ENCODE results near the gene LOX. TPM values are rescaled to one million over a fixed set of nuclear protein-coding genes. Genes with fewer than 3 reads are reported as not detected.

The LOX gene
- total RNA-seq, 4 donors from 2014 or later, result 6.6 to 15.2 (median 12.2) TPM

GRCh38 chr5:122081541-122081940 is 3.5 kb upstream of the LOX start:
- TF ChIP-seq POLR2AphosphoS5 (IDR thresholded peaks at IDR 0.05) (no peak), EP300 (IDR thresholded peaks at IDR 0.05) (no peak), CTCF (IDR thresholded peaks at IDR 0.05) (no peak), POLR2A (IDR thresholded peaks at IDR 0.05; ENCODE audit: low read depth) (no peak)
- Histone ChIP-seq H3K36me3 (no peaks in the 10 kb centered on the region), H3K9me3 (no peaks in the 10 kb centered on the region), H3K27ac (replicated peaks in 1 of 4) (no peak overlapping the region), H3K4me3 (no peak overlapping the region), H3K27me3 (no peaks in the 10 kb centered on the region), H3K4me1 (peaks cover 14 to 28% (median 23%) of the 10 kb centered on the region in 4 donors)
- intact Hi-C loops (cut with DNase I), result no loop called here
- DNase-seq (ENCODE audit: extremely low spot score), result no peak
- 90% methylated on average over 2 of the region's 2 CpGs for WGBS

GRCh38 chr5:122077366-122078115 is 518 bp downstream of the LOX start:
- Histone ChIP-seq H3K4me3 (peak overlapping the region; percentile 64 to 77 (median 66)), H3K27me3 (no peaks in the 10 kb centered on the region), H3K27ac (replicated peaks in 1 of 4) (peak overlapping the region; percentile 64 to 87 (median 72)), H3K4me1 (peaks cover 14 to 33% (median 27%) of the 10 kb centered on the region in 4 donors), H3K36me3 (no peaks in the 10 kb centered on the region), H3K9me3 (no peaks in the 10 kb centered on the region)
- WGBS, result 2% methylated on average over 28 of the region's 78 CpGs
- TF ChIP-seq POLR2A (IDR thresholded peaks at IDR 0.05; ENCODE audit: low read depth), result no peak
- TF ChIP-seq EP300 (IDR thresholded peaks at IDR 0.05), result no peak
- no peak for TF ChIP-seq POLR2AphosphoS5 (IDR thresholded peaks at IDR 0.05)
- TF ChIP-seq CTCF (IDR thresholded peaks at IDR 0.05), result no peak
- DNase-seq (ENCODE audit: extremely low spot score), result no peak
- intact Hi-C loops (cut with DNase I), result loop anchor here (5.0 kb wide), 1 partner anchor 115 kb away; the partner anchor contains the start of gene SRFBP1

GRCh38 chr5:122076669-122077365 is 1.2 kb downstream of the LOX start:
- TF ChIP-seq EP300 (IDR thresholded peaks at IDR 0.05) (no peak), POLR2AphosphoS5 (IDR thresholded peaks at IDR 0.05) (peak; percentile 14 to 22), POLR2A (IDR thresholded peaks at IDR 0.05; ENCODE audit: low read depth) (no peak), CTCF (IDR thresholded peaks at IDR 0.05) (peak; percentile 63 to 79 (median 78))
- Histone ChIP-seq H3K27me3 (no peaks in the 10 kb centered on the region), H3K4me3 (peak overlapping the region; percentile 64 to 77 (median 66)), H3K4me1 (peaks cover 14 to 33% (median 27%) of the 10 kb centered on the region in 4 donors), H3K27ac (replicated peaks in 1 of 4) (peak overlapping the region; percentile 64 to 87 (median 72)), H3K36me3 (no peaks in the 10 kb centered on the region), H3K9me3 (no peaks in the 10 kb centered on the region)
- WGBS, result 1% methylated on average over 23 of the region's 43 CpGs
- intact Hi-C loops (cut with DNase I), result loop anchor here (5.0 kb wide), 1 partner anchor 115 kb away; the partner anchor contains the start of gene SRFBP1
- DNase-seq (ENCODE audit: extremely low spot score), result peak; percentile 93

- intact Hi-C loops (cut with DNase I), result loop anchor here (5.0 kb wide), 1 partner anchor 114 kb away; the partner anchor contains the start of gene SRFBP1
- Histone ChIP-seq H3K36me3 (no peaks in the 10 kb centered on the region), H3K4me1 (peaks cover 14 to 33% (median 27%) of the 10 kb centered on the region in 4 donors), H3K27me3 (no peaks in the 10 kb centered on the region), H3K4me3 (peak overlapping the region in 3 of 4 donors; percentile 64 to 77 (median 67)), H3K9me3 (no peaks in the 10 kb centered on the region), H3K27ac (replicated peaks in 1 of 4) (peak overlapping the region in 1 of 4 donors; percentile 76)
- WGBS, result 40% methylated on average over 2 of the region's 2 CpGs
- DNase-seq (ENCODE audit: extremely low spot score), result no peak
- no peak for TF ChIP-seq POLR2AphosphoS5 (IDR thresholded peaks at IDR 0.05)
- no peak for TF ChIP-seq EP300 (IDR thresholded peaks at IDR 0.05)
- no peak for TF ChIP-seq CTCF (IDR thresholded peaks at IDR 0.05)
- no peak for TF ChIP-seq POLR2A (IDR thresholded peaks at IDR 0.05; ENCODE audit: low read depth)
Measured at GRCh38 chr5:122076050-122076461, 2.0 kb downstream of the LOX start.
